PC-9 (cell line): Measurements from ENCODE around the gene AHI1. TPM values are rescaled to one million over a fixed set of nuclear protein-coding genes. Genes with fewer than 3 reads are reported as not detected.

ENCODE experiments used
- BruUV-seq: library from RNA; stranded (reverse); fragments of 400-500 nt; replicated peaks from 2 replicates; lab custom pipeline; 2021; lab: Mats Ljungman, UMichigan
- CTCF ChIA-PET: fragments of 300-600 bp; sonication (Branson Sonifier 250); formaldehyde crosslinking; loops from one replicate; lab custom pipeline; 2022; ENCODE audit warnings: antibody characterized with exemption; lab: Charles Lee
- POLR2A ChIA-PET: fragments of 300-600 bp; sonication (Branson Sonifier 250); formaldehyde crosslinking; loops from one replicate; lab custom pipeline; 2022; ENCODE audit warnings: antibody characterized with exemption; ENCODE audit not compliant: unreplicated experiment; lab: Charles Lee
- DNase-seq, 2 experiments: peaks; one replicate each; pipeline versions ENCODE4 v3.0.0 to v3.0.0-alpha.2; 2015 to 2022; ENCODE audit warnings: mixed read lengths in 1 of 2
- H2AFZ ChIP-seq: fragments of 200-600 bp; sonication (generic); 2 replicates; pipeline ENCODE4 v1.8.1; 2017; ENCODE audit warnings: antibody characterized with exemption
- H3F3A ChIP-seq: fragments of 200-600 bp; sonication (generic); 2 replicates; pipeline ENCODE4 v1.8.1; 2017; ENCODE audit warnings: antibody characterized with exemption, mild to moderate bottlenecking, low read depth; ENCODE audit not compliant: insufficient read depth
- H3K27ac ChIP-seq: fragments of 200-600 bp; sonication (generic); 2 replicates; pipeline ENCODE4 v1.6.1; 2016; ENCODE audit warnings: mixed run types
- H3K27me3 ChIP-seq: fragments of 200-600 bp; sonication (generic); 2 replicates; pipeline ENCODE4 v1.6.1; 2016; ENCODE audit warnings: low read depth, mixed run types; ENCODE audit not compliant: insufficient read depth
- H3K36me3 ChIP-seq: fragments of 200-600 bp; sonication (generic); 2 replicates; pipeline ENCODE4 v1.6.1; 2016; ENCODE audit warnings: low read depth, mixed run types
- H3K4me1 ChIP-seq: fragments of 200-600 bp; sonication (generic); replicated peaks from 2 replicates; pipeline ENCODE4 v1.6.1; 2016; ENCODE audit warnings: mixed run types; ENCODE audit not compliant: insufficient read depth
- H3K4me2 ChIP-seq: fragments of 200-600 bp; sonication (generic); 2 replicates; pipeline ENCODE4 v1.6.1; 2017; ENCODE audit warnings: mixed run types
- H3K4me3 ChIP-seq: fragments of 200-600 bp; sonication (generic); 2 replicates; pipeline ENCODE4 v1.6.1; 2016; ENCODE audit warnings: mixed run types
- H3K79me2 ChIP-seq: fragments of 200-600 bp; sonication (generic); 2 replicates; pipeline ENCODE4 v1.6.1; 2017; ENCODE audit warnings: low read depth, mixed run types
- H3K9me2 ChIP-seq: fragments of 200-600 bp; sonication (generic); 2 replicates; pipeline ENCODE4 v1.8.1; 2017; ENCODE audit warnings: mild to moderate bottlenecking; ENCODE audit not compliant: insufficient read depth
- H3K9me3 ChIP-seq: fragments of 200-600 bp; sonication (generic); 2 replicates; pipeline ENCODE4 v1.8.1; 2016; ENCODE audit warnings: low read depth; ENCODE audit not compliant: insufficient read depth
- H4K20me1 ChIP-seq: fragments of 200-600 bp; sonication (generic); 2 replicates; pipeline ENCODE4 v1.8.1; 2017; ENCODE audit not compliant: insufficient read depth
- EZH2 ChIP-seq: fragments of 200-600 bp; sonication (generic); IDR thresholded peaks from 2 replicates; pipeline ENCODE4 v1.8.0; 2017; ENCODE audit warnings: antibody characterized with exemption, low read depth
- intact Hi-C: fragments of 100-400 bp; cut with micrococcal nuclease; formaldehyde crosslinking; loops from one replicate; pipeline ENCODE4 v1.10.0; 2022; ENCODE audit not compliant: unreplicated experiment
- total RNA-seq: library from RNA; stranded (reverse); gene quantifications from 2 replicates; pipeline ENCODE4 v1.2.3, GENCODE V29; 2021
- TF ChIP-seq, protein P1 (sequence below): fragments of 200-600 bp; sonication (generic); conservative IDR thresholded peaks from 2 replicates; pipeline ENCODE4 v1.6.1; 2017; ENCODE audit warnings: mixed run types, antibody characterized with exemption, mild to moderate bottlenecking, moderate library complexity

Gene AHI1
- total RNA-seq, 1 experiment from 2014 or later: 19.9 TPM

DNA sequence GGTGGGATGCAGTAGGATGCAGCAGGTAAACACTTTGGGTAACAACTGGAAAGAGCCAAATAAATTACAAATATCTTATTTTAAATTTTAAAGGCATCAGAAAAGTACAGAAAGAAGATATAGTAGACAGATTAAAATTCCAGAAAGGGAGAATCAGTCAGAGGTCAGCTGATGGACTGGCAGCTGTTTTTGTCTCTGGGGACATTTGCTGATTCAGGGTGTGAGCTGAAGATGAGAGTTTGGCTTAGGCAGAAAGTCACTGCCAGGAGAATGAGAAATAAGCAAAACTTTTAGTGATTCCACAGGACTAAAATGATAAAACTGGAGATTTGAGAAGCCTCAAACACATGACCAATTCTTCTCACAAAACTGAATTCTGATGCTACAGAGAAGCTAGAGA, 39.5 kb downstream of the AHI1 start:
- no peaks in the 10 kb centered on the region for H3K79me2 ChIP-seq
- H3K9me2 ChIP-seq: no peaks in the 10 kb centered on the region
- peaks cover 5% of the 10 kb centered on the region; the same call in 1 of the 2 replicates for H3K36me3 ChIP-seq
- no peak overlapping the region for H3K4me3 ChIP-seq
- H3F3A ChIP-seq: no peaks in the 10 kb centered on the region
- intact Hi-C loops: loop anchor here (10.0 kb wide), 1 partner anchor 77 kb away; no protein-coding TSS in a partner anchor
- H3K4me2 ChIP-seq: no peak overlapping the region
- BruUV-seq: no TSS peak
- no peaks in the 10 kb centered on the region for H3K27me3 ChIP-seq
- ChIA-PET CTCF (no interaction called here), POLR2A (no interaction called here)
- H3K27ac ChIP-seq: no peak overlapping the region
- no peaks in the 10 kb centered on the region for H3K4me1 ChIP-seq
- no peaks in the 10 kb centered on the region for H4K20me1 ChIP-seq
- H2AFZ ChIP-seq: no peak overlapping the region
- TF ChIP-seq EZH2: no peak
- TF ChIP-seq, protein P1, sequence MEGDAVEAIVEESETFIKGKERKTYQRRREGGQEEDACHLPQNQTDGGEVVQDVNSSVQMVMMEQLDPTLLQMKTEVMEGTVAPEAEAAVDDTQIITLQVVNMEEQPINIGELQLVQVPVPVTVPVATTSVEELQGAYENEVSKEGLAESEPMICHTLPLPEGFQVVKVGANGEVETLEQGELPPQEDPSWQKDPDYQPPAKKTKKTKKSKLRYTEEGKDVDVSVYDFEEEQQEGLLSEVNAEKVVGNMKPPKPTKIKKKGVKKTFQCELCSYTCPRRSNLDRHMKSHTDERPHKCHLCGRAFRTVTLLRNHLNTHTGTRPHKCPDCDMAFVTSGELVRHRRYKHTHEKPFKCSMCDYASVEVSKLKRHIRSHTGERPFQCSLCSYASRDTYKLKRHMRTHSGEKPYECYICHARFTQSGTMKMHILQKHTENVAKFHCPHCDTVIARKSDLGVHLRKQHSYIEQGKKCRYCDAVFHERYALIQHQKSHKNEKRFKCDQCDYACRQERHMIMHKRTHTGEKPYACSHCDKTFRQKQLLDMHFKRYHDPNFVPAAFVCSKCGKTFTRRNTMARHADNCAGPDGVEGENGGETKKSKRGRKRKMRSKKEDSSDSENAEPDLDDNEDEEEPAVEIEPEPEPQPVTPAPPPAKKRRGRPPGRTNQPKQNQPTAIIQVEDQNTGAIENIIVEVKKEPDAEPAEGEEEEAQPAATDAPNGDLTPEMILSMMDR: no peak
- DNase-seq: no peak
- H3K9me3 ChIP-seq: no peaks in the 10 kb centered on the region

DNA sequence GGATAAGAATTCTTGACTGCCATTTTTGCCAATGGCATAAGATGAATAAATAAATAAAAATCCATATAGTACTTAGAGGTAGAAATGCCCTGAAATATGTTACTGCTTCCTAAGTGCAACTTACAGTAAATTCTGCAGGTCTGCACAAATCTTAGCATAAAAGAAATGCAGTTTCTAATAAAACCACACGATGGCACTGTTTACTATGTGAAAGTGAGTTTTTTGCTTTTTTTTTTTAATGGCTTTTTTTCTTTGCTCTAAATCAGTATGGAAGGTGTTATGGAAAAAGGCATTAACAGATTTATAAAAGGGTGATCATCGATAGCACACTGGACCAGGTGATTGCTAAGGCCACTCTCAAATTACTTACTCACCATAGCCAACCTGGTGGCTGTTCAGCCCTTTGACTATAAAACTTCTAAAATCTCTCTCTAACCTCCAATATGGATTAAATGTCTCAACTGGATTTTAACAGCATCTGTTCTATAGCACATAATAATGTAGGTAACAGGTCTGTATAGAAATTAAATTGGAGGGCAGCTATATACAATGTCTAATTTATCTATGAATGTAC, 45.8 kb downstream of the AHI1 start:
- peaks cover 4% of the 10 kb centered on the region; the same call in 1 of the 2 replicates for H3K36me3 ChIP-seq
- H4K20me1 ChIP-seq: no peaks in the 10 kb centered on the region; the same call in 1 of the 2 replicates
- no peak overlapping the region for H2AFZ ChIP-seq
- DNase-seq: peak in 1 of 2 experiments; percentile 37
- no peaks in the 10 kb centered on the region for H3K79me2 ChIP-seq
- TF ChIP-seq, protein P1: peak; percentile 88
- no peak for TF ChIP-seq EZH2
- no peaks in the 10 kb centered on the region for H3K9me3 ChIP-seq
- POLR2A ChIA-PET: no interaction called here
- H3K4me3 ChIP-seq: no peak overlapping the region
- intact Hi-C loops: loop anchor here (1.0 to 10.0 kb wide), 3 partner anchors 83 to 865 kb away; no protein-coding TSS in a partner anchor
- no TSS peak for BruUV-seq
- H3K4me1 ChIP-seq: no peaks in the 10 kb centered on the region
- CTCF ChIA-PET: interaction anchor here (0.7 kb wide), 1 partner anchor 14 kb away, joined by 16 read pairs; no protein-coding TSS in a partner anchor
- no peak overlapping the region for H3K4me2 ChIP-seq
- peaks cover 7% of the 10 kb centered on the region for H3F3A ChIP-seq
- H3K27me3 ChIP-seq: no peaks in the 10 kb centered on the region
- no peak overlapping the region for H3K27ac ChIP-seq
- H3K9me2 ChIP-seq: no peaks in the 10 kb centered on the region

DNA sequence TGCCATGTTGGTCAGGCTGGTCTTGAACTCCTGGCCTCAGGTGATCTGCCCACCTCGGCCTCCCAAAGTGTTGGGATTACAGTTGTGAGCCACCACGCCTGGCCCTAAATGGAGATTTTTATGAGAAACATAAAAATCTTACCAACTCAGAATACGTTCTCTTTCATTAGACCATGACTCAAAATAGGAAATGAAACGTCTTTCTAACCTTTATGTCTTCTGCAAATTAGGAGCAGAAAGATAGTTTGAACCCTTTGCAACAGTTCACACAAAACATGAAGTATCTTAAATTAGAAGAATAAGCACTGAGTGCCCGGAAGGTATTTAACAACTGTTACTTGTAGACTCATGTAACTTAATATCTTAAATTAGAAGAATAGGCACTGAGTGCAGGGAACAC, 48.3 kb downstream of the AHI1 start:
- no peak for DNase-seq
- Histone ChIP-seq H4K20me1 (no peaks in the 10 kb centered on the region; the same call in 1 of the 2 replicates), H3K27me3 (no peaks in the 10 kb centered on the region), H3F3A (peaks cover 7% of the 10 kb centered on the region), H3K9me3 (no peaks in the 10 kb centered on the region), H3K4me1 (no peaks in the 10 kb centered on the region), H3K27ac (no peak overlapping the region), H3K4me3 (no peak overlapping the region), H3K4me2 (no peak overlapping the region), H3K36me3 (peaks cover 4% of the 10 kb centered on the region; the same call in 1 of the 2 replicates), H2AFZ (no peak overlapping the region), H3K79me2 (no peaks in the 10 kb centered on the region), H3K9me2 (no peaks in the 10 kb centered on the region)
- no TSS peak for BruUV-seq
- TF ChIP-seq, protein P1: no peak
- no peak for TF ChIP-seq EZH2
- CTCF ChIA-PET: interaction anchor here (0.5 kb wide), 1 partner anchor 265 kb away, joined by 11 read pairs; no protein-coding TSS in a partner anchor
- POLR2A ChIA-PET: no interaction called here
- intact Hi-C loops: no loop called here
